ENCODE data around the gene NAV2.

NAV2 gene

GRCh38 chr11:20042045-20042639 lies 329.5 kb downstream of the NAV2 start:
- DNase-seq (ENCODE audit: extremely low read depth, low read depth): no peak
- TF ChIP-seq CTCF (IDR thresholded peaks at IDR 0.05; ENCODE audit: low read depth, low read length): no peak

- TF ChIP-seq CTCF (IDR thresholded peaks at IDR 0.05; ENCODE audit: low read depth, low read length): no peak
- DNase-seq (ENCODE audit: extremely low read depth, low read depth): no peak
These were observed 330.2 kb downstream of the NAV2 start for GRCh38 chr11:20042811-20043341.

GRCh38 chr11:20043992-20044391 lies 331.4 kb downstream of the NAV2 start:
- TF ChIP-seq CTCF (IDR thresholded peaks at IDR 0.05; ENCODE audit: low read depth, low read length): no peak
- no peak for DNase-seq (ENCODE audit: extremely low read depth, low read depth)

GRCh38 chr11:20045098-20045688 lies 332.6 kb downstream of the NAV2 start:
- TF ChIP-seq CTCF (IDR thresholded peaks at IDR 0.05; ENCODE audit: low read depth, low read length): no peak
- no peak for DNase-seq (ENCODE audit: extremely low read depth, low read depth)

GRCh38 chr11:20046416-20046815 lies 333.8 kb downstream of the NAV2 start:
- TF ChIP-seq CTCF (IDR thresholded peaks at IDR 0.05; ENCODE audit: low read depth, low read length): no peak

GRCh38 chr11:20047006-20047768 lies 334.6 kb downstream of the NAV2 start:
- DNase-seq (ENCODE audit: extremely low read depth, low read depth): no peak

More at GRCh38 chr11:20046416-20046815, 333.8 kb downstream of the NAV2 start:
- DNase-seq (ENCODE audit: extremely low read depth, low read depth): no peak

More at GRCh38 chr11:20047006-20047768, 334.6 kb downstream of the NAV2 start:
- no peak for TF ChIP-seq CTCF (IDR thresholded peaks at IDR 0.05; ENCODE audit: low read depth, low read length)

All from AG09319 (cell line).